ENCODE results near the gene RASGEF1C. TPM values are rescaled to one million over a fixed set of nuclear protein-coding genes. Genes with fewer than 3 reads are reported as not detected.

RASGEF1C gene
- total RNA-seq, 1 experiment from 2014 or later, result 0.39 TPM

- DNase-seq (ENCODE audit: low spot score), result no peak
Observed at GRCh38 chr5:180179442-180180420, 29.3 kb downstream of the RASGEF1C start.

- no peak for DNase-seq (ENCODE audit: low spot score)
Observed at GRCh38 chr5:180178531-180179441, 30.2 kb downstream of the RASGEF1C start.

GRCh38 chr5:180176191-180176590, 32.8 kb downstream of the RASGEF1C start:
- DNase-seq (ENCODE audit: low spot score), result no peak

DNA sequence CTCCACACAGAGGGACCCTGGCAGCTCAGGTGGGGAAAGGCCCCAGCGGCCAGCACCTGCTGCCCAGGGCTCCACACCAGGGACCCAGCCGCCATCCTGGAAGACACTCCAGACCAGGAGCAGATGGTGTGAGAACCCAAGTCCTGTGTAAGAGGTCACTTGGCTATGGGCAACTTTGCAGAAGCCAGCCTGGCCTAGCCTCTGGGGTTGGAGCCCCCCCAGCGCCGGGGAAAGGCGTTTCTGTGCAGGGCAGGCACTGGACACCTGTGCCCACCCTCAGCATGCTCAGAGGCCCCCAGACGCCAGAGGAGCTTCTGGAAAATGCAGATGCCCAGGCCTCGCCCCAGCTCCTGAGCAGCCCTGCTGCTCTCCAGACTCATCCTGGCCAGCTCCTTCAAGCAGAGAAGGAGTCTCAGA, 34.0 kb downstream of the RASGEF1C start:
- DNase-seq (ENCODE audit: low spot score), result no peak

DNA sequence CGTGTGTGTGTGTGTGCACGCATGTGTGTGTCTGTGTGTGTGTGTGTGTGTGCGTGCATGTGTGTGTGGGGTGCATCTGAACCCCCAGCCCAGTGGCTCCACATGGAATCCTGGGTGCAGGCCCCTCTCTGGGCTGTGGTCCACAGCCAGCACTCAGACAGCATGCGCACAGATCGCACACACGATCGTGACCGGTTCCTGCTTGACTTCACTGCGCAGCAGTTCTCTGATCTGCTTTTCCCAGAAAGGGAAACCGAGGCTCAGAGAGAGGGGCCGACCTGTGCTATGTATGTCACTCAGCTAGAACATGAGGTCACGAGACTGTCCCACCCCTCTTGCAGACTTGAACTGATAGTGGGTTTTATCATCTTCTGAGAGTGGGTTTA, 34.4 kb downstream of the RASGEF1C start:
- DNase-seq (ENCODE audit: low spot score), result no peak

DNA sequence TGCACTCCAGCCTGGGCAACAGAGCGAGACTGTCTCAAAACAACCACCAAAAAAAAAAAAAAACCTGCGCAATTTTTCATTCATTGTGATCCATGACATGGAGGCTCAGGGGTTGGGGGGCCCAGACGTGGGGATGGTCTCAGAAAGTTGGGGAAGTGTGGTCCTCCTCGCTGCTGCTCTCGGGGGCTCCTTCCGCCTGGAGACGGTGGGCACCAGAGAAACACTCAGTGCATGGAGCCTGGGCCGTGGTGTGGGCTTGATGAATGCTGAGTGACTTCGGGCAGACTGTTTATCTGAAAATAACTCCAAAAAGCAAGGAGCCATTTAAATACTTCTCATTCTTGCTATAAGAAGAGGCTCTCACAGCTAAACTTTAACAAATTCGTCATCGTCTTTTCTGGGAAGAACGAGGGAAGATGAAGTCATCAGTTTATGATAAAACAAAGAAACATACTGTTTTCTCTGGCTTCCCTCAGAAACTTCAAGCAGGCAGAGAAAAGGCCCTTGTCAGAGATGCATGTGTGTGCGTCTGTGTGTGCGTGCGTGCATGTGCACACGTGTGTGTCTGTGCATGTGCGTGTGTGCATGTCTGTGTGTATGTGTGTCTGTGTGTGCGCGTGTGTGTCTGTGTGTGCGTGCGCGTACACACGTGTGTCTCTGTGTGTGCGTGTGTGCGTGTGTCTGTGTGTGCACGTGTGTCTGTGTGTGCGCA, 35.0 kb downstream of the RASGEF1C start:
- DNase-seq (ENCODE audit: low spot score), result peak; percentile 55

- no peak for DNase-seq (ENCODE audit: low spot score)
Observed at GRCh38 chr5:180173198-180173544, 35.8 kb downstream of the RASGEF1C start.

DNA sequence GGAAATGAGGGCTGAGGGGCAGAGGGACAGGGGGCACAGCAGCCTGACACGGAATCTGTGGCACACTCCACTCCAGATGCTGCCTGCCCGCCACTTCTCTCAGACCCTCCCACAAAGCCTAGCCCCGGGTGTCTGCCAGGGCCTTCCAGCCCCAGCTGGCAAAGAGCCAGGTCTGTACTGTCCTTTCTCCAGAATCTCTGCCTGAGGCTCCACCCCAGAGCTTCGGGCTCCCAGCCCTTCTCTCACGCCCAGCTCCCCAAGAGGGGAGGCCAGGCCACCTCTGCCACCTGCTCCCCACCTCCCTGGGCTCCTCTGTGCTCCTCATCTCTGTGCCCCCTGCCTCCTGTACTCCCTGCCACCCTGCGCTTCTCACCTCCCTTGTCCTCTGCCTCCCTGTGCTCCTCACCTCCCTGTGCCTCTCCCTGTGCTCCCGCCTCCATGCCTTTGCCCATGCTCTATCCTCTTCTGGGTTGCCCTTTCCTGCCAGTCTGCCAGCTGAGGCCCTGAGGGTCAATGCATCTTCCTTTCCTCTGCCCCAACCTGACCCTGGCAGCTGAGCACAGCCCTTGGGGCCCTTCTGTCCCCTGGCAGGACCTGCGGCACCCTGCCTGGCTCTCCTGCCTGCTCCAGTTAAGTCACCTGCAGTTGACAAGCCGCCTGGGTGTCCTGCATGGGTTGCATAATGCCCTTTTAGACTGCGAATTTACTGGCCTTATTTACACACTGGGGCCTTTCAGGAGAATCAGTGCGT, 36.4 kb downstream of the RASGEF1C start:
- no peak for DNase-seq (ENCODE audit: low spot score)

DNA sequence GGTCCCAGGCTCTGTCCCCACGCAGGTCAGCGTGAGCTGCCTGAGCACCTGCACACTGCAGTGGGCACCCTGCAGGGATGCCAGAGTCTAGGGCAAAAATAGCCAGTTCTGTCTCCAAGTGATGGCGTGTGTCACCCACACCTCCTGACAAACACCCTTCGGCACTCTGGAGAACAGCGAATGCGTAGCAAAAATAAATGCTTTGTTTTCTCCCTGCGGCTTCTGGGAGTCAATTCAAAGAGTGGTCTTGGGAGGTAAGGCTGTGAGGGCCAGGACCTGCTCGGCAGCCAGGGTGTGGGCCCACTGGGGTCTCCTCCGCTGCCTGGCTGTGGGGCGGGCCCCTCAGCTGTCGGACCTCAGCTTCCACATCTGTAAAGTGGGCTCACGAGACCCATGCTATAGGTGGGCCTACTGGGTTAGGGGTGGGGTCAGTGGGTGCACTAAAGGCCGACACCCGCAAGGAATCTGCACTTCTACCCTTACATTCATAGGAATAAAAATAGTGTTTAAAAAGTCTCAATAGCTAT, 37.4 kb downstream of the RASGEF1C start:
- DNase-seq (ENCODE audit: low spot score), result no peak

DNA sequence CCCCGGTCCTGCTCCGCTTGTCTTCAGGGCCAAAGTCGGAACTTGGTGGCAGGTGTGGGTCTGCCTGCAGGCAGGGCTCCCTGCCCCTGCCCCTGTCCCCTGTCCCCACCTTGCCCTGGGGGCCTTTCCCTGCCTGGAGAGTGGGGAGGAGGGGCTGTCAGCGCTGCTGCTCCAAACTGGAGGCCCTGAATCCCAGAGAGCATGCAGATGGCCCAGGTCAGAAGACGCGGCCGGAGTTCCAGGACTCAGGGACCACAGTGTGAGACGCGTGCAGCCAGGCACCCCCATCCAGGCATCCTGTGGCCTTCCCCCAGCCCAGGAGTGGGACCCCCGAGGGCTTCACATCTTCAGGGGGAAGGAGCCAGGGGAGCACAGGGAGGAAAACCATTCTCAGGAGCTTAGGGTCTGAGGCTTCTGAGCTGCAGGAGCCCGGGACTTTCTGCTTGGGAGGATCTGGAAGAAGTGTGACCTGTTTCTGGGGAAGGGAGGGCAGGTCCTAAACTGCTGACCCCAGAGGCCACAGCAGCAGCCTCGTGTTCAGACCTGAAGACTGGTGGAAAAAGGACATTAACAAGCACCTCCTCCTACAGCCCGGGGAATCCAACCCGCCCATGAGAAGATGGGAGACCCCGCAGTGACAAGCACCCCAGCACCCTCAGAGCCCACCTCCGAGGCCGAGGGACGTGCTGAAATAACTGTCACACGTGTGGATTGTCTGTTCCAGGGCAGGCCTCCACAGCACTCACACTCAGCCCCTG, 38.0 kb downstream of the RASGEF1C start:
- no peak for DNase-seq (ENCODE audit: low spot score)

DNA sequence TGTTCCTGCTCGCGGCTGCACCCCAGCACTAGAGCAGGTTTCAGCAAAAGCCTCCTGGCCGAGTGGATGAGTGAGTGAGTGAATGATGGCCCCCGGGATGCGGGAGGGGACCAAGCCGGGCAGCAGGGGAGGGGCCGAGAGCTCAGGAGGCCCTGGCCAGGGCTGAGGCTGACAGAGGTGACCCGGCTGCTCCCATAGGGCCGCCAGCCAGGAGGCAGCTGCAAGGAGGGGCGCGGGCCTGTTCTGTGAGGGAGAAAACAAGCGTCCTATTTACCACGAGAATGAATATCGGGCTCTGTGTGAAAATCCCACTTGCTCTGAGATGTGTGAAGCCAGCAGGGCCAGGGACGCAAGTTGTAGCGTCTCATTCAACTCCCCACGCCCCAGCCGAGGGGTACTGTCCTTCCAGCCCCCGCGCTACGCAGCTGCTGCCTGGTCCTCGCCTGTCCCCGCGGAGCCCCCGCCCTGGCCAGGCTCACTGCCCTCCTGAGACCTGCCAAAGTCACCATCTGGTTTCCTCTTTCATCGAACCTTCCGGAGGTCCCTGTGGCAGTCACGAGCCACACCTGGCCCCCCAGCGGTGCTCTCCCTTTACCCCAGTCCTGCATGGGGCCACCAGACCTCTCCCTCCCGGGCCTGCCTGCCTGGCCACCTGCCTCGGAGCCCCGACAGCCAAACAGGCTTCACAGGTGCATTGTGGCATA, 38.8 kb downstream of the RASGEF1C start:
- no peak for DNase-seq (ENCODE audit: low spot score)

DNA sequence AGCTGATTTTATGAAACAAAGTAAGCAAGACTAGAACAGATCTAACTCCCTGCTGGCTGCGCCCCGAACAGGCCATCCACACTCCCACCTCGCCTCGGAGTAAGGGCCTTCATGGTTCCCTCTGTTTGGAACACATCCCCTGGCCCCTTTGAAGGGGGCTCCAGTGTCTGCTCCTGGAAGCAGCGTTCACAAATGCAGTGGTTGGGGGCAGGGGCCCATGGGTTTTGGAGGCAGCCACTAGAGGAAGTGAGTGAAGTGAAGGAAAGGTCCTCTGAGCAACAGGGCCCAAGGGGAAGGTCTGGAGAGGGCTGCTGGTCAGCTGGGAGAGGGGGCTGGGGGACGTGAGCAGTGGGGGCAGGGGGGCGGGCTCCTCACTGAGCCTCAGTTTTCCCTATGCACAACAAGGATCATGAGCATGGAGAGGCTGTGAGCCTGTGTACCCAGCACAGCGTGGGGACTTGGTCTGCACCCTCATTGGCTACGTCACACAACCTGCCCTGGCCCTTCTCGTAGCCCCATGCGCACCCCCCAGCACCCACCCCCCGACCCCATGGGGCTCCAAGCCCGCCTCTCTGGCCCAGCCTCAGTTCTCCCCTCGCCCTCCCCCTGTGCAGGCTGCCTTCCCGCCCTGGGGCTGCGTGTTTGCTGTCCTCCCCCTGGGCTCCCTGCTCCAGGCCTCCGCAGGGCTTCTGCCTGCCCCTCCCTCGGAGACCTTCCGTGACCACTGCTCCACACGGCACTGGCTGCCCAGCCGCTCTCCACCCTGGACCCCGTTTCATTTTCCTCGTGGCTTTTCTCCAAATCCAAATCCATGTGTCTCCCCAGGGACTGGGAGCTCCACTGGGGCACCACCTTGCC, 39.5 kb downstream of the RASGEF1C start:
- DNase-seq (ENCODE audit: low spot score), result no peak

DNA sequence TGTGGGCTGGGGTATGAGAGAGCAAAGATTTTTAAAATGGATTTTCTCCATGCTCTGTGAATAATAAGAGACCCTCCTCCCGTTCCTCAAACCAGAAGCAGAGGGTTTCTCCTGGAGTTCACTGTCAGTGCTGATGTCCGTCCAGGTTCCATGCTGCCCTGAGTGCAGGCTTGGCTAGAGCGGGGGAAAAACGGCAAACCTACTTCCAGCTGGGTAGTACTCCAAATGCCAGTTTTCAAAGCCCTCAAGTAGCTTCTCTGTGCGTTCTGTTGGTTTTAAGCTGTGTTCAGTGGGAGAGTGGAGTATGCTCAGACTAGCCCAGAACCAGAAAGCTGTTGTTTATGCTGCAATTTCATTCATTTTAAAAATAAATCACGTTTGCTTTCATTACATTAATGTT, 40.3 kb downstream of the RASGEF1C start:
- DNase-seq (ENCODE audit: low spot score), result no peak

DNA sequence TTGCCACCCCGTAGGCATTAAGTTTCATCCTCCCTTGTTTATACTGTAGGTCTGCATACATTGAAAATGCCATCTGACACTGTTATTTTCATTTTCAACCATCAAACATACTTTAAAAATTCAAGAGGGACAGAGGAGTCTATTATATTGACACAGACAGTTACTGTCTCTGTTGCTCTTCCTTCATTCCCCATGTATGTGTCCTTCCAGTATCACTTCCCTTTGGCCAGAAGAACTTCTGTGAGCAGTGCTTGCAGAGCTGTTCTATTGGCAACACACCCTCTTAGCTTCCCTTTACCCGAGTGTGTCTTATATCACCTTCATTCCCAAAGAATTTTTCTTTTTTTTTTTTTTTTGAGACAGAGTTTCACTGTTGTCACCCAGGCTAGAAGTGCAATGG, 42.8 kb downstream of the RASGEF1C start:
- DNase-seq (ENCODE audit: low spot score), result no peak

DNA sequence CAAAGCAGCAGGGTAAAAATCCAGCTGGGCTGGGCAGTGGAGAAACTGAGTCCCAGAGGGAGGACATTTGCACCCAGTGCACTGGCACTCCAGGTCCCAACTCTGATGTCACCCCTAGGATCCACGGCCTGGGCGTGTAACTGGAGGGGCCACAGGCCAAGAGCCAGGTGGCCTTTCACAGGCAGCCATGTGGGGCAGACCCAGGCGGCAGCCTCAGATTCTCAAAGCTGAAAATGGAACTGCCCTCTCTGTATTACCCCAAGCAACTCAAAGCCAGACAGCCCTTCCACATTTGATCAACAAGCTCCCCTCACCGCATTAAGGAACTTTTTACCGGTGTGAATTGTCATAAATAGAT, 46.7 kb downstream of the RASGEF1C start:
- no peak for DNase-seq (ENCODE audit: low spot score)

GRCh38 chr5:180161420-180162303, 47.3 kb downstream of the RASGEF1C start:
- DNase-seq (ENCODE audit: low spot score), result peak; percentile 12

DNA sequence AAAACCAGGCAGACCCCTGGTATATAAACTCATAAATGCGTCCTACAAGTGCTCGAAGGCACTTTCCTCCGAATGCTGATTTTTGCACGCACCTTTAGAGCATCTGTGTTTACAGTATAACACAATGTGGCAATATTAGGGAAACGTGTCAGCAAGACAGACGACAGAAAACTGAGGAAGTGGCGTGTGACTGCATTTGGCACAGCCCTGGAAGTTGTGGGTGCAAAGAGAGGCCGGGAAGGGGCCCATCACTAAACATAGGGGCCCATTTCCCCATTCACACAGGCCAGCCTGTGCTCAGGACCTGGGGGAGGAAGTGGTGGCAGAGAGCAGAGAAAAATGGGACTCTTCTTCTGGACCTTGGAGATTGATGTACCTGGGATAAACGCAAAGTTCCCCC, 48.2 kb downstream of the RASGEF1C start:
- no peak for DNase-seq (ENCODE audit: low spot score)

GRCh38 chr5:180160215-180160614, 48.8 kb downstream of the RASGEF1C start:
- DNase-seq (ENCODE audit: low spot score), result no peak
